Hematopoietic multipotent progenitor cell (in vitro differentiated cells): ENCODE data around the gene GPATCH2. TPM values are rescaled to one million over a fixed set of nuclear protein-coding genes. Genes with fewer than 3 reads are reported as not detected.
"Not testable (repeated sequence)": the region's sequence is repeated elsewhere in the genome, so short reads cannot be mapped to it uniquely, and the experiment has no call there.

ENCODE experiments used
- DNase-seq, 3 donors: peaks; one replicate each; pipeline ENCODE4 v3.0.0-alpha.2; 2011 to 2015; ENCODE audit warnings: low read depth in 2 of 3, low spot score in 2 of 3
- total RNA-seq: library from RNA; depleted of rRNA; stranded (reverse); fragments of >200 nt; gene quantifications from one replicate; pipeline ENCODE4 v1.2.3, GENCODE V29; 2012

The GPATCH2 gene
- total RNA-seq, 1 donor: 8.3 TPM

- DNase-seq: not testable (repeated sequence)
Measured at GRCh38 chr1:217379804-217380203, 251.1 kb downstream of the GPATCH2 start.

GRCh38 chr1:217379336-217379735, 251.6 kb downstream of the GPATCH2 start:
- DNase-seq: no peak

Other genes with a start within 250 kb of the GPATCH2 start
- gene SPATA17, start 254 bp upstream of the GPATCH2 start, total RNA-seq: under 0.01 TPM